CD4-positive, alpha-beta T cell (primary cell): ENCODE results near the gene NFIC. TPM values are rescaled to one million over a fixed set of nuclear protein-coding genes. Genes with fewer than 3 reads are reported as not detected.

ENCODE experiments used
- ATAC-seq: fragments of 200-7000 bp; cut with Tn5 transposase; one replicate; pipeline ENCODE4 v1.10.0; 2022; ENCODE audit warnings: mild to moderate bottlenecking; ENCODE audit not compliant: poor library complexity
- CTCF ChIA-PET: fragments of 350-600 bp; sonication (Branson Sonifier 250); formaldehyde crosslinking; loops from one replicate; lab custom pipeline; 2021; ENCODE audit warnings: antibody characterized with exemption, inconsistent platforms; lab: Charles Lee
- POLR2A ChIA-PET: fragments of 350-600 bp; sonication (Branson Sonifier 250); formaldehyde crosslinking; loops from one replicate; lab custom pipeline; 2021; ENCODE audit warnings: antibody characterized with exemption, inconsistent platforms; lab: Charles Lee
- DNase-seq, 14 experiments: peaks; one replicate each; pipeline ENCODE4 v3.0.0-alpha.2; 2013 to 2020; ENCODE audit warnings: mixed read lengths in 2 of 14
- H3K27ac ChIP-seq, 2 donors: one replicate each; pipeline versions ENCODE4 v1.5.1 to v1.7.0; 2013; ENCODE audit warnings: low read length in 2 of 2, low read depth in 1 of 2, mild to moderate bottlenecking in 1 of 2
- H3K27me3 ChIP-seq, 2 experiments: 1 replicate in 1 of 2; 2 replicates in 1 of 2; pipeline versions ENCODE4 v1.6.1 to v1.7.0; 2013; ENCODE audit warnings: low read length in 2 of 2, control low read depth in 1 of 2, mild to moderate bottlenecking in 1 of 2, moderate library complexity in 1 of 2; ENCODE audit not compliant: insufficient read depth in 2 of 2, control insufficient read depth in 1 of 2
- H3K36me3 ChIP-seq: one replicate; pipeline ENCODE4 v1.6.1; 2013; ENCODE audit warnings: low read length, control low read depth; ENCODE audit not compliant: insufficient read depth
- H3K4me1 ChIP-seq: one replicate; pipeline ENCODE4 v1.6.1; 2013; ENCODE audit warnings: low read length, control low read depth; ENCODE audit not compliant: insufficient read depth
- H3K4me3 ChIP-seq: one replicate; pipeline ENCODE4 v1.5.1; 2013; ENCODE audit warnings: mild to moderate bottlenecking, low read length, moderate library complexity
- H3K9me3 ChIP-seq, 2 experiments: 1 replicate in 1 of 2; 2 replicates in 1 of 2; pipeline versions ENCODE4 v1.6.1 to v1.7.0; 2013; ENCODE audit warnings: low read length in 2 of 2, mild to moderate bottlenecking in 2 of 2, control low read depth in 1 of 2, moderate library complexity in 1 of 2; ENCODE audit not compliant: control insufficient read depth in 1 of 2, insufficient read depth in 1 of 2
- H3K27ac Mint-ChIP-seq: one replicate; pipeline ENCODE4 v1.8.0; 2020; ENCODE audit warnings: mixed read lengths
- H3K27me3 Mint-ChIP-seq: one replicate; pipeline ENCODE4 v1.8.0; 2021; ENCODE audit warnings: mixed read lengths
- H3K36me3 Mint-ChIP-seq: one replicate; pipeline ENCODE4 v1.8.0; 2021; ENCODE audit warnings: low read depth, mixed read lengths
- H3K4me1 Mint-ChIP-seq: one replicate; pipeline ENCODE4 v1.8.0; 2021; ENCODE audit warnings: low read depth, mixed read lengths
- H3K4me3 Mint-ChIP-seq: one replicate; pipeline ENCODE4 v1.8.0; 2020; ENCODE audit warnings: mild to moderate bottlenecking, mixed read lengths
- H3K9me3 Mint-ChIP-seq: one replicate; pipeline ENCODE4 v1.8.0; 2020; ENCODE audit warnings: mixed read lengths
- CTCF ChIP-seq: fragments of 200-600 bp; IDR thresholded peaks from one replicate; pipeline ENCODE4 v1.8.0; 2022; ENCODE audit warnings: antibody characterized with exemption, mild to moderate bottlenecking
- intact Hi-C, 2 experiments: fragments of 100-400 bp; cut with DNase I in 1 of 2; cut with micrococcal nuclease in 1 of 2; formaldehyde crosslinking; loops; one replicate each; pipeline versions ENCODE4 v1.15.1 to v1.9.0; 2023 to 2025; cut with DNase I, micrococcal nuclease
- total RNA-seq, 174 experiments: library from RNA in 2 of 174; stranded (reverse) in 2 of 174; gene quantifications; one replicate each; pipeline ENCODE4 v1.2.3 and lab custom pipeline; 2021 to 2026

Gene NFIC
- total RNA-seq, 2 experiments from 2014 or later: 22.1 to 22.2 TPM

DNA sequence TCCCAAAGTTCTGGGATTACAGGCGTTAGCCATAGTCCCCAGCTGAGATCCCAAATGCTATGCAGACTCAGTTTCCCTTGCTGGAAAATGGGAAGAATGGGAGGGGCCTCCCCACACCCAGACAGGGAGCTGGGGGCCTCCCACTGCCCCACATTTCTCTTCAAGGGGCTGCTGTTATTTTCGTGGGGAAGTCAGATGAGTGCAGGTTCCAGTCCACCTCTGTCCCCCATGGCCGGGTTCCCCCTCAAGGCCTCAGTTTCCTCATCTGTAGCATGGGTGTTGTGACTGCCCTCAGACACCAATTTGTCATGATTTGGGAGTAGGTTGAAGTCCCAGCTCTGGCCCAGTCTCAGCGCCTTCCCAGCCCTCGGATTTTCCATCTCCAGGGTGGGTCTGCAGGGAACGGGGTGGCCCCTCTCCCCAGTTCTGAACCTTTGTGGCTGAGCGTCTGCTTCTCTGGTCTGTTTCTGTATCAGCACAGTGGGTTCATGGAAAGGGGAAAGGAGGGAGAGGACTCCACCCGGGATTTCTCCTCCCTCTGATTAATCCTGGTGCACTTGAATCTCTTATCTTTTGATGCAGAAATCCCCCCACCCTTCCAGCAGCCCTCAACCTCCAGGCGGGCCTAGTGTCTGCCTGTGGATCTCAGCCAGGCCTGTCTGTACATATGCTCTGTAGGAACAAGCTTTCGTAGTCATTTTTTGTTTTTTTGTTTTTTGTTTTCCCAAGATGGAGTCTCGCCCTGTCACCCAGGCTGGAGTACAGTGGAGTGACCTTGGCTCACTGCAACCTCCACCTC, 12.2 kb downstream of the NFIC start:
- ATAC-seq (no peak), DNase-seq (no peak)
- TF ChIP-seq CTCF: no peak
- intact Hi-C loops: no loop called here
- H3K4me1 Mint-ChIP-seq: peaks cover 19% of the 10 kb centered on the region
- ChIA-PET POLR2A (no interaction called here), CTCF (interaction anchor here (0.7 kb wide), 1 partner anchor 843 kb away, joined by 5 read pairs; no protein-coding TSS in a partner anchor)
- no peak overlapping the region for H3K27ac Mint-ChIP-seq
- Histone ChIP-seq H3K4me3 (no peak overlapping the region), H3K9me3 (peaks cover 0 to 4% of the 10 kb centered on the region in 2 experiments), H3K27me3 (no peaks in the 10 kb centered on the region), H3K4me1 (no peaks in the 10 kb centered on the region), H3K27ac (no peak overlapping the region), H3K36me3 (peaks cover 9% of the 10 kb centered on the region)
- peaks cover 11% of the 10 kb centered on the region for H3K36me3 Mint-ChIP-seq
- no peak overlapping the region for H3K4me3 Mint-ChIP-seq
- H3K9me3 Mint-ChIP-seq: no peaks in the 10 kb centered on the region
- no peaks in the 10 kb centered on the region for H3K27me3 Mint-ChIP-seq

GRCh38 chr19:3380829-3381228, 14.4 kb downstream of the NFIC start:
- no peak overlapping the region for H3K27ac Mint-ChIP-seq
- Histone ChIP-seq H3K4me1 (peaks cover 4% of the 10 kb centered on the region), H3K9me3 (no peaks in the 10 kb centered on the region), H3K4me3 (no peak overlapping the region), H3K36me3 (peaks cover 8% of the 10 kb centered on the region), H3K27me3 (no peaks in the 10 kb centered on the region), H3K27ac (no peak overlapping the region)
- DNase-seq (no peak), ATAC-seq (no peak)
- intact Hi-C loops: loop anchor here in 1 of 2 experiments (5.0 kb wide), 1 partner anchor 41 kb away; no protein-coding TSS in a partner anchor
- H3K36me3 Mint-ChIP-seq: peaks cover 12% of the 10 kb centered on the region
- H3K4me1 Mint-ChIP-seq: peaks cover 14% of the 10 kb centered on the region
- POLR2A ChIA-PET: no interaction called here
- no peak for TF ChIP-seq CTCF
- CTCF ChIA-PET: interaction anchor here (0.7 kb wide), 1 partner anchor 10 kb away, joined by 3 read pairs; no protein-coding TSS in a partner anchor
- no peak overlapping the region for H3K4me3 Mint-ChIP-seq
- no peaks in the 10 kb centered on the region for H3K9me3 Mint-ChIP-seq
- no peaks in the 10 kb centered on the region for H3K27me3 Mint-ChIP-seq

DNA sequence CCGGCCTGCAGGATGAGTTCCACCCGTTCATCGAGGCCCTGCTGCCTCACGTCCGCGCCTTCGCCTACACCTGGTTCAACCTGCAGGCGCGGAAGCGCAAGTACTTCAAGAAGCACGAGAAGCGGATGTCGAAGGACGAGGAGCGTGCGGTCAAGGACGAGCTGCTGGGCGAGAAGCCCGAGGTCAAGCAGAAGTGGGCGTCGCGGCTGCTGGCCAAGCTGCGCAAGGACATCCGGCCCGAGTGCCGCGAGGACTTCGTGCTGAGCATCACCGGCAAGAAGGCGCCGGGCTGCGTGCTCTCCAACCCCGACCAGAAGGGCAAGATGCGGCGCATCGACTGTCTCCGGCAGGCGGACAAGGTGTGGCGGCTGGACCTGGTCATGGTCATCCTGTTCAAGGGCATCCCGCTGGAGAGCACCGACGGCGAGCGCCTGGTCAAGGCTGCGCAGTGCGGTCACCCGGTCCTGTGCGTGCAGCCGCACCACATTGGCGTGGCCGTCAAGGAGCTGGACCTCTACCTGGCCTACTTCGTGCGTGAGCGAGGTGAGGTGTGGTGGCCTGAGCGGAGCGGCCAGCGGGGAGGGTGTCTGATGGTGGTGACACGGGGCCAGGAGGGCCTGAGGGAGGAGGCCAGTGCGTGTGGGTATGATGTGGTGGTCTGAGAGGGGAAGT, 15.5 kb downstream of the NFIC start:
- H3K9me3 ChIP-seq: no peaks in the 10 kb centered on the region
- Mint-ChIP-seq H3K4me1 (peaks cover 14% of the 10 kb centered on the region), H3K36me3 (peaks cover 12% of the 10 kb centered on the region), H3K9me3 (no peaks in the 10 kb centered on the region), H3K27ac (no peak overlapping the region), H3K4me3 (no peak overlapping the region), H3K27me3 (no peaks in the 10 kb centered on the region)
- ATAC-seq (no peak), DNase-seq (no peak)
- H3K36me3 ChIP-seq: peaks cover 6% of the 10 kb centered on the region
- intact Hi-C loops: loop anchor here in 1 of 2 experiments (5.0 kb wide), 1 partner anchor 40 kb away; no protein-coding TSS in a partner anchor
- TF ChIP-seq CTCF: no peak
- POLR2A ChIA-PET: no interaction called here
- CTCF ChIA-PET: no interaction called here
- H3K27ac ChIP-seq: no peak overlapping the region
- no peak overlapping the region for H3K4me3 ChIP-seq
- H3K27me3 ChIP-seq: no peaks in the 10 kb centered on the region
- peaks cover 7% of the 10 kb centered on the region for H3K4me1 ChIP-seq
